HCT116 (cell line): ENCODE measurements around the gene ERAP2. TPM values are rescaled to one million over a fixed set of nuclear protein-coding genes. Genes with fewer than 3 reads are reported as not detected.

Source experiments
- ATAC-seq: fragments of 200-7000 bp; cut with Tn5 transposase; 2 replicates; pipeline ENCODE4 v1.9.1; 2020; ENCODE audit warnings: mild to moderate bottlenecking, moderate library complexity
- BruUV-seq: library from RNA; stranded (reverse); fragments of 400-500 nt; replicated peaks from 2 replicates; lab custom pipeline; 2021; lab: Mats Ljungman, UMichigan
- CTCF ChIA-PET: fragments of 300-600 bp; sonication (Branson Sonifier 250); formaldehyde crosslinking; loops from one replicate; lab custom pipeline; 2021; ENCODE audit warnings: antibody characterized with exemption; lab: Charles Lee
- POLR2A ChIA-PET: fragments of 300-600, 350-600 bp; sonication (Branson Sonifier 250); formaldehyde crosslinking; loops from one replicate; lab custom pipeline; 2021; ENCODE audit warnings: antibody characterized with exemption; lab: Charles Lee
- RAD21 ChIA-PET, 2 experiments: fragments of 300-600 bp; sonication (Branson Sonifier 250); formaldehyde crosslinking; loops; one replicate each; lab custom pipeline; 2023; ENCODE audit warnings: low total read pairs in 2 of 2; ENCODE audit not compliant: uncharacterized antibody in 2 of 2, unreplicated experiment in 2 of 2, low non-redundant PET in 1 of 2; lab: Charles Lee
- DNase-seq: peaks from one replicate; pipeline ENCODE4 v3.0.0-alpha.2; 2010; ENCODE audit warnings: low read depth, low spot score
- H2AFZ ChIP-seq: fragments of 200-600 bp; shearing (Covaris generic), sonication (generic); 2 replicates; pipeline ENCODE4 v1.6.1; 2017; ENCODE audit warnings: low read depth, mixed run types, mixed read lengths, antibody characterized with exemption, low read length; ENCODE audit not compliant: poor library complexity, severe bottlenecking
- H3K27ac ChIP-seq: 2 replicates; pipeline ENCODE4 v1.5.1; 2012; ENCODE audit warnings: low read depth, low read length
- H3K27me3 ChIP-seq: fragments of 200-600 bp; sonication (generic); 2 replicates; pipeline ENCODE4 v1.6.1; 2016; ENCODE audit warnings: mixed run types, low read length, mixed read lengths; ENCODE audit not compliant: insufficient read depth
- H3K36me3 ChIP-seq, 2 experiments: fragments of 200-500 bp in 1 of 2; fragments of 200-600 bp in 1 of 2; sonication (Bioruptor generic) in 1 of 2; sonication (generic) in 1 of 2; 2 replicates each; pipeline versions ENCODE4 v1.5.1 to v1.6.1; 2014 to 2016; ENCODE audit warnings: low read length in 2 of 2, inconsistent platforms in 1 of 2, mixed read lengths in 1 of 2, mixed run types in 1 of 2; ENCODE audit not compliant: insufficient read depth in 2 of 2, control insufficient read depth in 1 of 2
- H3K4me1 ChIP-seq, 2 experiments: fragments of 200-600 bp in 1 of 2; sonication (generic) in 1 of 2; 2 replicates each; pipeline versions ENCODE4 v1.5.1 to v1.6.1; 2012 to 2017; ENCODE audit warnings: low read length in 2 of 2, inconsistent platforms in 1 of 2, mild to moderate bottlenecking in 1 of 2, mixed read lengths in 1 of 2, mixed run types in 1 of 2, moderate library complexity in 1 of 2; ENCODE audit not compliant: insufficient read depth in 2 of 2, control insufficient read depth in 1 of 2
- H3K4me2 ChIP-seq: fragments of 200-600 bp; sonication (generic); 2 replicates; pipeline ENCODE4 v1.6.1; 2017; ENCODE audit warnings: mixed run types, low read length, mixed read lengths
- H3K4me3 ChIP-seq, 2 experiments: fragments of 200-600 bp in 1 of 2; sonication (generic) in 1 of 2; replicated peaks in 1 of 2; 2 replicates each; pipeline ENCODE4 v1.5.1; 2011 to 2016; ENCODE audit warnings: low read length in 2 of 2, control low read depth in 1 of 2, low read depth in 1 of 2, mild to moderate bottlenecking in 1 of 2, mixed read lengths in 1 of 2, mixed run types in 1 of 2
- H3K79me2 ChIP-seq: fragments of 200-600 bp; sonication (generic); 2 replicates; pipeline ENCODE4 v1.6.1; 2017; ENCODE audit warnings: mild to moderate bottlenecking, mixed run types, low read length, moderate library complexity, mixed read lengths; ENCODE audit not compliant: insufficient read depth
- H3K9ac ChIP-seq: fragments of 200-600 bp; sonication (generic); 2 replicates; pipeline ENCODE4 v1.6.1; 2016; ENCODE audit warnings: low read length, mixed read lengths
- H3K9me2 ChIP-seq: fragments of 200-600 bp; sonication (generic), shearing (Covaris generic); 2 replicates; pipeline ENCODE4 v1.6.1; 2017; ENCODE audit warnings: mixed run types, mild to moderate bottlenecking, moderate library complexity; ENCODE audit not compliant: insufficient read depth
- H3K9me3 ChIP-seq, 2 experiments: fragments of 200-500 bp in 1 of 2; fragments of 200-600 bp in 1 of 2; sonication (Bioruptor generic) in 1 of 2; sonication (generic) in 1 of 2; 2 replicates each; pipeline ENCODE4 v1.6.1; 2014 to 2017; ENCODE audit warnings: low read length in 2 of 2, mixed read lengths in 2 of 2, inconsistent platforms in 1 of 2, low read depth in 1 of 2, mild to moderate bottlenecking in 1 of 2, mixed run types in 1 of 2, moderate library complexity in 1 of 2; ENCODE audit not compliant: control insufficient read depth in 1 of 2, insufficient read depth in 1 of 2
- H4K20me1 ChIP-seq: fragments of 200-600 bp; sonication (generic), shearing (Covaris generic); 2 replicates; pipeline ENCODE4 v1.6.1; 2017; ENCODE audit warnings: mixed run types, mild to moderate bottlenecking, moderate library complexity; ENCODE audit not compliant: insufficient read depth
- EZH2phosphoT487 ChIP-seq: fragments of 200-600 bp; IDR thresholded peaks from 2 replicates; pipeline ENCODE4 v1.6.1; 2018; ENCODE audit warnings: antibody characterized with exemption, borderline replicate concordance
- MAX ChIP-seq: IDR thresholded peaks from 2 replicates; pipeline ENCODE4 v1.6.1; 2012
- POLR2AphosphoS5 ChIP-seq: IDR thresholded peaks from 2 replicates; pipeline ENCODE4 v1.6.1; 2011; ENCODE audit warnings: mild to moderate bottlenecking, low read depth, low read length, moderate library complexity
- RAD21 ChIP-seq: IDR thresholded peaks from 2 replicates; pipeline ENCODE4 v1.6.1; 2012; ENCODE audit warnings: low read depth, mild to moderate bottlenecking
- SIN3A ChIP-seq: IDR thresholded peaks from 2 replicates; pipeline ENCODE4 v1.6.1; 2012; ENCODE audit warnings: low read depth
- SP1 ChIP-seq: IDR thresholded peaks from 2 replicates; pipeline ENCODE4 v1.6.1; 2012; ENCODE audit warnings: low read depth
- YY1 ChIP-seq: IDR thresholded peaks from 2 replicates; pipeline ENCODE4 v1.6.1; 2011; ENCODE audit warnings: low read length, low read depth, moderate library complexity, mild to moderate bottlenecking; ENCODE audit not compliant: insufficient replicate concordance; ENCODE audit errors: extremely low read depth
- ZBTB33 ChIP-seq: IDR thresholded peaks from 2 replicates; pipeline ENCODE4 v1.6.1; 2011; ENCODE audit warnings: mild to moderate bottlenecking, low read length, moderate library complexity; ENCODE audit not compliant: insufficient replicate concordance; ENCODE audit errors: extremely low read depth
- intact Hi-C: fragments of 100-400 bp; cut with micrococcal nuclease; formaldehyde crosslinking; loops from 2 replicates; pipeline ENCODE4 v1.10.0; 2022
- total RNA-seq: library from RNA; stranded (reverse); gene quantifications from one replicate; pipeline ENCODE4 v1.2.1, GENCODE V29; 2021; ENCODE audit not compliant: unreplicated experiment

The ERAP2 gene
- total RNA-seq, 1 experiment from 2014 or later: 2.2 TPM

GRCh38 chr5:96961053-96961452 is 84.8 kb downstream of the ERAP2 start:
- H3K27ac ChIP-seq: no peak overlapping the region
- no peak overlapping the region for H3K9ac ChIP-seq
- H3K4me2 ChIP-seq: no peak overlapping the region
- no peaks in the 10 kb centered on the region for H3K9me3 ChIP-seq
- no peaks in the 10 kb centered on the region for H3K36me3 ChIP-seq
- no TSS peak for BruUV-seq
- intact Hi-C loops: no loop called here
- ATAC-seq (no peak), DNase-seq (no peak)
- ChIA-PET POLR2A (no interaction called here), CTCF (no interaction called here), RAD21 (no interaction called here)
- no peaks in the 10 kb centered on the region for H3K27me3 ChIP-seq
- H3K9me2 ChIP-seq: peaks cover 3% of the 10 kb centered on the region; the same call in 1 of the 2 replicates
- H3K79me2 ChIP-seq: peaks cover 25% of the 10 kb centered on the region
- TF ChIP-seq RAD21 (no peak), SP1 (no peak), ZBTB33 (no peak), YY1 (no peak), POLR2AphosphoS5 (no peak), EZH2phosphoT487 (no peak), SIN3A (no peak), MAX (no peak)
- H3K4me3 ChIP-seq: no peak overlapping the region
- no peak overlapping the region for H2AFZ ChIP-seq
- no peaks in the 10 kb centered on the region for H4K20me1 ChIP-seq
- H3K4me1 ChIP-seq: no peaks in the 10 kb centered on the region; a peak in 1 of 4 replicates
